ENCODE data around the gene FHOD1.

DNA sequence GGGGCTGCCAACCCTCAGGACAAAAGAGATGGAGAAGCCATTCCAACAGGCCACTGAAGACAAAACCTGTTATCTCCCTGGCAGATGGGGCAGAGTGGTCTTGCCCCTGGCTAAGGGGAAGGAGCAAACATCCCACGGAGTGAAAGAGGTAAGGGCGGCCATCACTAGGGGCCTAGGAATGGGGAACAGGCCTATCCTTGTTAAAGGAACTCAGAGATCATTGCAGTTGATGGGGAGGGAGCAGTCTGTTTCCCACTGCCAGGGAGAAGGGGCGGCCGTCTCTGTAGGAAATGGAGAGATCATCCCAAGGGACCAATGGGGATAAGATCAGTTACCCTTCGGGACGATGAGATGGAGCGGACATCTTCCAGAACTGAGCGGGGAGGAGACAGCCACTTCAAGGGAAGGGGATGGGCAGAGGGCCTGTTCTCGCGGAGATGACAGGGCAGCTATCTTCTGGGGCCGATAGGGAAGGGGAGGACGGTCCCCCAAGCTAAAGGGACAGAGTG, 20.9 kb downstream of the FHOD1 start:
- TF ChIP-seq, protein P1, sequence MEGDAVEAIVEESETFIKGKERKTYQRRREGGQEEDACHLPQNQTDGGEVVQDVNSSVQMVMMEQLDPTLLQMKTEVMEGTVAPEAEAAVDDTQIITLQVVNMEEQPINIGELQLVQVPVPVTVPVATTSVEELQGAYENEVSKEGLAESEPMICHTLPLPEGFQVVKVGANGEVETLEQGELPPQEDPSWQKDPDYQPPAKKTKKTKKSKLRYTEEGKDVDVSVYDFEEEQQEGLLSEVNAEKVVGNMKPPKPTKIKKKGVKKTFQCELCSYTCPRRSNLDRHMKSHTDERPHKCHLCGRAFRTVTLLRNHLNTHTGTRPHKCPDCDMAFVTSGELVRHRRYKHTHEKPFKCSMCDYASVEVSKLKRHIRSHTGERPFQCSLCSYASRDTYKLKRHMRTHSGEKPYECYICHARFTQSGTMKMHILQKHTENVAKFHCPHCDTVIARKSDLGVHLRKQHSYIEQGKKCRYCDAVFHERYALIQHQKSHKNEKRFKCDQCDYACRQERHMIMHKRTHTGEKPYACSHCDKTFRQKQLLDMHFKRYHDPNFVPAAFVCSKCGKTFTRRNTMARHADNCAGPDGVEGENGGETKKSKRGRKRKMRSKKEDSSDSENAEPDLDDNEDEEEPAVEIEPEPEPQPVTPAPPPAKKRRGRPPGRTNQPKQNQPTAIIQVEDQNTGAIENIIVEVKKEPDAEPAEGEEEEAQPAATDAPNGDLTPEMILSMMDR (IDR thresholded peaks at IDR 0.05) = no peak
- TF ChIP-seq POLR2A (IDR thresholded peaks at IDR 0.05) = no peak
